Measurements from ENCODE around the gene PPP1R12B. TPM values are rescaled to one million over a fixed set of nuclear protein-coding genes. Genes with fewer than 3 reads are reported as not detected.
"Not testable (repeated sequence)": the region's sequence is repeated elsewhere in the genome, so short reads cannot be mapped to it uniquely, and the experiment has no call there.

The PPP1R12B gene
- total RNA-seq, 2 donors from 2014 or later: 18.2 to 33.0 TPM

GRCh38 chr1:202405928-202406327 is 57.4 kb downstream of the PPP1R12B start:
- no peak overlapping the region for H3K27ac ChIP-seq
- ATAC-seq: no peak
- intact Hi-C loops (cut with DNase I): no loop called here
- H3K4me3 ChIP-seq: no peak overlapping the region
- TF ChIP-seq, protein P1, sequence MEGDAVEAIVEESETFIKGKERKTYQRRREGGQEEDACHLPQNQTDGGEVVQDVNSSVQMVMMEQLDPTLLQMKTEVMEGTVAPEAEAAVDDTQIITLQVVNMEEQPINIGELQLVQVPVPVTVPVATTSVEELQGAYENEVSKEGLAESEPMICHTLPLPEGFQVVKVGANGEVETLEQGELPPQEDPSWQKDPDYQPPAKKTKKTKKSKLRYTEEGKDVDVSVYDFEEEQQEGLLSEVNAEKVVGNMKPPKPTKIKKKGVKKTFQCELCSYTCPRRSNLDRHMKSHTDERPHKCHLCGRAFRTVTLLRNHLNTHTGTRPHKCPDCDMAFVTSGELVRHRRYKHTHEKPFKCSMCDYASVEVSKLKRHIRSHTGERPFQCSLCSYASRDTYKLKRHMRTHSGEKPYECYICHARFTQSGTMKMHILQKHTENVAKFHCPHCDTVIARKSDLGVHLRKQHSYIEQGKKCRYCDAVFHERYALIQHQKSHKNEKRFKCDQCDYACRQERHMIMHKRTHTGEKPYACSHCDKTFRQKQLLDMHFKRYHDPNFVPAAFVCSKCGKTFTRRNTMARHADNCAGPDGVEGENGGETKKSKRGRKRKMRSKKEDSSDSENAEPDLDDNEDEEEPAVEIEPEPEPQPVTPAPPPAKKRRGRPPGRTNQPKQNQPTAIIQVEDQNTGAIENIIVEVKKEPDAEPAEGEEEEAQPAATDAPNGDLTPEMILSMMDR (IDR thresholded peaks at IDR 0.05): no peak
- no peak for TF ChIP-seq POLR2A (IDR thresholded peaks at IDR 0.05)
- no peaks in the 10 kb centered on the region for H3K36me3 ChIP-seq (replicated peaks in 1 of 2; ENCODE audit: insufficient read depth in 1 of 2, low read depth in 2 of 2)
- no peak for DNase-seq
- no peaks in the 10 kb centered on the region for H3K27me3 ChIP-seq
- no peaks in the 10 kb centered on the region for H3K9me3 ChIP-seq
- 83 to 97% methylated on average over 1 of the region's 1 CpG for WGBS, 2 donors
- H3K4me1 ChIP-seq: peaks cover 18% of the 10 kb centered on the region

DNA sequence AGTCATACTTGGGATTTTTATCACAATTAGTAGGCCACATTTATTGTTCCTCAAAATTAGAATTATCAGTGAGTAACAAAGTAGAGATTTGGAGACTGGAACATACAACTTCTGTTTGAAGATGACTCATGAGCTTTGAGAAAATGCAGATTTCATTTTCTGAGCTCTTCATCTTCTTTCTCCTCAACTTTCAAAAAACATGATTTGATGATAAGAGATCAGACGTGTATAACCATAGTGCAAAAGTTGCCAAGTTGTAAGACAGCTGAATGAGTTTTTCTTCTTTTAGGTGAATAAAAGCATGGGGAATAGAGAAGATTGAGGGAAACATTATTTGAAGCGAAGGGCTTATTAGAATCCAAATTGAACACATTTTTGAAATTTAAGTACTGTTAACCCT is 58.4 kb downstream of the PPP1R12B start:
- WGBS, 2 donors: 60 to 62% methylated on average over 2 of the region's 2 CpGs
- H3K27me3 ChIP-seq; H3K36me3 ChIP-seq (replicated peaks in 1 of 2; ENCODE audit: insufficient read depth in 1 of 2, low read depth in 2 of 2); H3K4me3 ChIP-seq; H3K27ac ChIP-seq; ATAC-seq; intact Hi-C loops (cut with DNase I); DNase-seq; H3K9me3 ChIP-seq: not testable (repeated sequence)
- H3K4me1 ChIP-seq: peaks cover 28% of the 10 kb centered on the region

GRCh38 chr1:202407378-202407777 is 58.9 kb downstream of the PPP1R12B start:
- H3K36me3 ChIP-seq (replicated peaks in 1 of 2; ENCODE audit: insufficient read depth in 1 of 2, low read depth in 2 of 2); ATAC-seq; H3K27ac ChIP-seq; intact Hi-C loops (cut with DNase I); H3K4me3 ChIP-seq; DNase-seq; H3K9me3 ChIP-seq; H3K27me3 ChIP-seq: not testable (repeated sequence)
- WGBS, 2 donors: 46 to 59% methylated on average over 2 of the region's 2 CpGs
- H3K4me1 ChIP-seq: peaks cover 33% of the 10 kb centered on the region

GRCh38 chr1:202410251-202410650 is 61.8 kb downstream of the PPP1R12B start:
- Histone ChIP-seq H3K27ac (peak overlapping the region in 3 of 4 donors; percentile 33 to 62 (median 41)), H3K4me1 (peaks cover 34% of the 10 kb centered on the region)
- H3K9me3 ChIP-seq; H3K36me3 ChIP-seq (replicated peaks in 1 of 2; ENCODE audit: insufficient read depth in 1 of 2, low read depth in 2 of 2); intact Hi-C loops (cut with DNase I); H3K4me3 ChIP-seq; H3K27me3 ChIP-seq: not testable (repeated sequence)
- 27 to 56% methylated on average over 1 to 2 of the region's 2 CpGs for WGBS, 2 donors
- ATAC-seq (peak; percentile 24), DNase-seq (peak in 2 of 4 donors; percentile 12 to 17)

- DNase-seq; H3K4me3 ChIP-seq; H3K36me3 ChIP-seq (replicated peaks in 1 of 2; ENCODE audit: insufficient read depth in 1 of 2, low read depth in 2 of 2); intact Hi-C loops (cut with DNase I); H3K9me3 ChIP-seq; H3K27me3 ChIP-seq: not testable (repeated sequence)
- peak; percentile 35 for ATAC-seq
- 42 to 51% methylated on average over 5 of the region's 5 CpGs for WGBS, 2 donors
- Histone ChIP-seq H3K4me1 (peaks cover 34% of the 10 kb centered on the region), H3K27ac (peak overlapping the region in 2 of 4 donors; percentile 15 to 41)
Observed at GRCh38 chr1:202410854-202411357, 62.4 kb downstream of the PPP1R12B start.

GRCh38 chr1:202411422-202411821 is 62.9 kb downstream of the PPP1R12B start:
- intact Hi-C loops (cut with DNase I): no loop called here
- peak; percentile 42 for ATAC-seq

GRCh38 chr1:202412421-202412820 is 63.9 kb downstream of the PPP1R12B start:
- ATAC-seq: peak; percentile 52
- Histone ChIP-seq H3K27ac (peak overlapping the region in 2 of 4 donors; percentile 1 to 5), H3K4me1 (peaks cover 41% of the 10 kb centered on the region)
- H3K27me3 ChIP-seq; H3K9me3 ChIP-seq; H3K4me3 ChIP-seq; H3K36me3 ChIP-seq (replicated peaks in 1 of 2; ENCODE audit: insufficient read depth in 1 of 2, low read depth in 2 of 2); intact Hi-C loops (cut with DNase I): not testable (repeated sequence)
- peak in 2 of 4 donors; percentile 18 to 23 for DNase-seq
- WGBS, 2 donors: 18 to 24% methylated on average over 3 of the region's 3 CpGs

More at GRCh38 chr1:202411422-202411821, 62.9 kb downstream of the PPP1R12B start:
- H3K27ac ChIP-seq: peak overlapping the region in 1 of 4 donors; percentile 14
- no peaks in the 10 kb centered on the region for H3K9me3 ChIP-seq
- TF ChIP-seq POLR2A (IDR thresholded peaks at IDR 0.05): no peak
- TF ChIP-seq, protein P1 (IDR thresholded peaks at IDR 0.05): no peak
- peaks cover 34% of the 10 kb centered on the region for H3K4me1 ChIP-seq
- H3K4me3 ChIP-seq: no peak overlapping the region
- no peak for DNase-seq
- H3K36me3 ChIP-seq (replicated peaks in 1 of 2; ENCODE audit: insufficient read depth in 1 of 2, low read depth in 2 of 2): no peaks in the 10 kb centered on the region
- H3K27me3 ChIP-seq: no peaks in the 10 kb centered on the region

Data from body of pancreas (tissue), 4 donors.